OCI-LY7 (cell line): ENCODE results near the gene MET. TPM values are rescaled to one million over a fixed set of nuclear protein-coding genes. Genes with fewer than 3 reads are reported as not detected.

Experiments
- BruUV-seq: library from RNA; stranded (reverse); fragments of 400-500 nt; replicated peaks from 2 replicates; lab custom pipeline; 2021; lab: Mats Ljungman, UMichigan
- CTCF ChIA-PET: fragments of 300-600 bp; sonication (Branson Sonifier 250); formaldehyde crosslinking; loops from one replicate; lab custom pipeline; 2022; ENCODE audit warnings: antibody characterized with exemption; ENCODE audit not compliant: unreplicated experiment; lab: Charles Lee
- POLR2A ChIA-PET: fragments of 300-600 bp; sonication (Branson Sonifier 250); formaldehyde crosslinking; loops from one replicate; lab custom pipeline; 2022; ENCODE audit warnings: antibody characterized with exemption; lab: Charles Lee
- DNase-seq: peaks from one replicate; pipeline ENCODE4 v3.0.0-alpha.2; 2015; ENCODE audit warnings: low spot score
- H2AFZ ChIP-seq: fragments of 200-600 bp; sonication (generic), shearing (Covaris generic); 2 replicates; pipeline ENCODE4 v1.6.1; 2014; ENCODE audit warnings: mild to moderate bottlenecking, antibody characterized with exemption, low read length, moderate library complexity
- H3K27ac ChIP-seq: fragments of 200-600 bp; sonication (generic); 2 replicates; pipeline ENCODE4 v1.5.1; 2014; ENCODE audit warnings: mixed run types, low read depth, mild to moderate bottlenecking, moderate library complexity, low read length, inconsistent platforms; ENCODE audit not compliant: poor library complexity, severe bottlenecking
- H3K36me3 ChIP-seq: fragments of 200-600 bp; sonication (generic); 2 replicates; pipeline ENCODE4 v1.6.1; 2014; ENCODE audit warnings: mild to moderate bottlenecking, antibody characterized with exemption, low read length, moderate library complexity, mixed read lengths; ENCODE audit not compliant: insufficient read depth
- H3K4me1 ChIP-seq: fragments of 200-600 bp; sonication (generic); 2 replicates; pipeline ENCODE4 v1.5.1; 2014; ENCODE audit warnings: mild to moderate bottlenecking, low read length; ENCODE audit not compliant: insufficient read depth, poor library complexity, severe bottlenecking
- H3K4me2 ChIP-seq: fragments of 200-600 bp; sonication (generic); 2 replicates; pipeline ENCODE4 v1.6.1; 2014; ENCODE audit warnings: mild to moderate bottlenecking, low read length
- H3K4me3 ChIP-seq: fragments of 200-600 bp; sonication (generic); 2 replicates; pipeline ENCODE4 v1.5.1; 2014; ENCODE audit warnings: mild to moderate bottlenecking, low read depth, low read length; ENCODE audit not compliant: poor library complexity, severe bottlenecking
- H3K79me2 ChIP-seq: fragments of 200-600 bp; sonication (generic); 2 replicates; pipeline ENCODE4 v1.6.1; 2016; ENCODE audit warnings: low read depth, mild to moderate bottlenecking, low read length, moderate library complexity, mixed read lengths; ENCODE audit not compliant: insufficient read depth
- H3K9me2 ChIP-seq: fragments of 200-600 bp; sonication (generic); 2 replicates; pipeline ENCODE4 v1.6.1; 2016; ENCODE audit warnings: mild to moderate bottlenecking, low read length, mixed read lengths; ENCODE audit not compliant: insufficient read depth
- H3K9me3 ChIP-seq: fragments of 200-600 bp; sonication (generic); 2 replicates; pipeline ENCODE4 v1.6.1; 2014; ENCODE audit warnings: mild to moderate bottlenecking, mixed run types, low read length, mixed read lengths
- H4K20me1 ChIP-seq: fragments of 200-600 bp; sonication (generic); 2 replicates; pipeline ENCODE4 v1.6.1; 2014; ENCODE audit warnings: mild to moderate bottlenecking, antibody characterized with exemption, low read length, moderate library complexity, mixed read lengths; ENCODE audit not compliant: insufficient read depth
- EZH2phosphoT487 ChIP-seq: fragments of 200-600 bp; sonication (generic); IDR thresholded peaks from 2 replicates; pipeline ENCODE4 v1.6.1; 2018; ENCODE audit warnings: low read depth, borderline replicate concordance, mild to moderate bottlenecking, mixed run types, antibody characterized with exemption, low read length, moderate library complexity, mixed read lengths
- intact Hi-C: fragments of 100-400 bp; cut with micrococcal nuclease; formaldehyde crosslinking; loops from one replicate; pipeline ENCODE4 v1.10.0; 2022; ENCODE audit not compliant: unreplicated experiment
- total RNA-seq, 2 experiments: library from RNA; depleted of rRNA in 1 of 2; stranded (reverse); fragments of >200 nt in 1 of 2; shearing (Covaris generic) in 1 of 2; gene quantifications; 2 replicates each; pipeline ENCODE4 v1.2.3, GENCODE V29; 2014 to 2022
- TF ChIP-seq, protein P1 (sequence below): fragments of 200-600 bp; sonication (generic); conservative IDR thresholded peaks from 2 replicates; pipeline ENCODE4 v1.5.1; 2014; ENCODE audit warnings: mild to moderate bottlenecking, antibody characterized with exemption, low read length, moderate library complexity, mixed read lengths

The MET gene
- total RNA-seq, 2 experiments from 2014 or later, result not detected

DNA sequence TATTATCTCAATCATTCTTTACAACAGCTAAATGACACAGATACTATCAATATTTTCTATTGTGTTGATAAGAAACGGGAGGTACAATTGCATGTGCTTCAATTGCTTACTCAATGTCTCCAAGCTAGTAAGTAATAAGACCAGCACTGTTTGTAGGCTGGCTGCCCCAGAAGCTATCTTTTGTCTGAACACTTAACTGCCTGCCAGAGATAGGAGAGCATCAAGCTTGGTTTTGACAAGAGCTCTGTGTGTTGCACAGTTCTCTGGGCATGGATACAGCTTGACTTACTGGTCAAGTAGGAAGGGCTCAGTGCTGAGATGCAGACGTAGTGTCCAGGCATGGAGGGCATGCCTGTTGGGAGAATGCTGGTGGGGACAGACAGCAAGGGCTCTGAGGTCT is 164.1 kb downstream of the MET start:
- Histone ChIP-seq H3K9me3 (no peaks in the 10 kb centered on the region), H3K4me2 (no peak overlapping the region), H3K4me3 (no peak overlapping the region), H3K27ac (no peak overlapping the region), H3K79me2 (no peaks in the 10 kb centered on the region), H3K4me1 (no peaks in the 10 kb centered on the region), H3K9me2 (no peaks in the 10 kb centered on the region), H3K36me3 (no peaks in the 10 kb centered on the region), H2AFZ (no peak overlapping the region), H4K20me1 (no peaks in the 10 kb centered on the region)
- intact Hi-C loops, result no loop called here
- ChIA-PET POLR2A (no interaction called here), CTCF (no interaction called here)
- no TSS peak for BruUV-seq
- TF ChIP-seq, protein P1, sequence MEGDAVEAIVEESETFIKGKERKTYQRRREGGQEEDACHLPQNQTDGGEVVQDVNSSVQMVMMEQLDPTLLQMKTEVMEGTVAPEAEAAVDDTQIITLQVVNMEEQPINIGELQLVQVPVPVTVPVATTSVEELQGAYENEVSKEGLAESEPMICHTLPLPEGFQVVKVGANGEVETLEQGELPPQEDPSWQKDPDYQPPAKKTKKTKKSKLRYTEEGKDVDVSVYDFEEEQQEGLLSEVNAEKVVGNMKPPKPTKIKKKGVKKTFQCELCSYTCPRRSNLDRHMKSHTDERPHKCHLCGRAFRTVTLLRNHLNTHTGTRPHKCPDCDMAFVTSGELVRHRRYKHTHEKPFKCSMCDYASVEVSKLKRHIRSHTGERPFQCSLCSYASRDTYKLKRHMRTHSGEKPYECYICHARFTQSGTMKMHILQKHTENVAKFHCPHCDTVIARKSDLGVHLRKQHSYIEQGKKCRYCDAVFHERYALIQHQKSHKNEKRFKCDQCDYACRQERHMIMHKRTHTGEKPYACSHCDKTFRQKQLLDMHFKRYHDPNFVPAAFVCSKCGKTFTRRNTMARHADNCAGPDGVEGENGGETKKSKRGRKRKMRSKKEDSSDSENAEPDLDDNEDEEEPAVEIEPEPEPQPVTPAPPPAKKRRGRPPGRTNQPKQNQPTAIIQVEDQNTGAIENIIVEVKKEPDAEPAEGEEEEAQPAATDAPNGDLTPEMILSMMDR, result no peak
- no peak for TF ChIP-seq EZH2phosphoT487
- DNase-seq, result no peak

DNA sequence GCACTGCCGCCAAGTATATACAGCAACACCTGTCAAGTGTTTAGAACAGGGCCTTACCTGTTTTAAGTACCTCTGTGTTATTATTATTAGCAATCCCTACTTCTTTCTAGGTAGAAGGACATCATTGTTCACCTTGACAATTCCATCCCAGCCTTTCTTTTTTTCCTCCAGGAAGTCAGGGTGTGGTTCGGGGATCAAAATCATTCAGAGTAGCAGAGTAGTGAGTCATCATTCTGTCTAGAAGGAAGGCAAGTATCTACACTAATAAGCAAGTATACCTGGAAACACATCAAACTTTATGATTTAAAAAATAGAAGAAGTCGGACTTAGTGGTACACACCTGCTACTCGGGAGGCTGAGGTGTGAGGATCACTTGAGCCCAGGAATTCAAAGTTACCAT is 164.9 kb downstream of the MET start:
- no peak for TF ChIP-seq EZH2phosphoT487
- H3K9me3 ChIP-seq, result no peaks in the 10 kb centered on the region
- DNase-seq, result no peak
- H3K79me2 ChIP-seq, result no peaks in the 10 kb centered on the region
- H3K36me3 ChIP-seq, result no peaks in the 10 kb centered on the region
- POLR2A ChIA-PET, result no interaction called here
- intact Hi-C loops, result no loop called here
- no peak overlapping the region for H3K4me2 ChIP-seq
- no peaks in the 10 kb centered on the region for H3K9me2 ChIP-seq
- H3K4me1 ChIP-seq, result no peaks in the 10 kb centered on the region
- no peak overlapping the region for H2AFZ ChIP-seq
- H4K20me1 ChIP-seq, result no peaks in the 10 kb centered on the region
- no peak overlapping the region for H3K27ac ChIP-seq
- no peak overlapping the region for H3K4me3 ChIP-seq
- BruUV-seq, result no TSS peak
- CTCF ChIA-PET, result no interaction called here

DNA sequence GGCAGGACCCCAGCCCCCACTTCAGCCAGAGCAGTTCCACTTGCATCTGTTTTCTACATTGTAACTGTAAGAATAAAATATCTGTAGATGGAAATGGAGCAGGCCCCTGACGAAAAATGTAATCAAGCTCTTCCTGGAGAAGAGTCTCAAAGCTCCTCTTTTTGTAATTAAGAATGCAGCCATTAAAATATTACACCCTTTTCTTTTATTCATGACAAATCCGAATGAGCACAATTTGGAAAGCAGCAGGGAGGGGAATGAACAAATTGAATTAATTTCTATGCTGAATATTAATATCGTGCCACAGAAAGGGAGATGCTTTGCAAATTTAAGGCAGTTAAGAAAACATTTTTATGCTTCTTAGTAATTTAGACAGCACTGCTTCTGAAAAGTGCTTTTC is 165.6 kb downstream of the MET start:
- Histone ChIP-seq H3K4me3 (no peak overlapping the region), H3K79me2 (no peaks in the 10 kb centered on the region), H3K9me2 (no peaks in the 10 kb centered on the region), H3K9me3 (no peaks in the 10 kb centered on the region), H4K20me1 (no peaks in the 10 kb centered on the region), H3K36me3 (no peaks in the 10 kb centered on the region), H2AFZ (no peak overlapping the region), H3K27ac (no peak overlapping the region), H3K4me2 (no peak overlapping the region), H3K4me1 (no peaks in the 10 kb centered on the region)
- no TSS peak for BruUV-seq
- TF ChIP-seq, protein P1, result no peak
- TF ChIP-seq EZH2phosphoT487, result no peak
- ChIA-PET POLR2A (no interaction called here), CTCF (no interaction called here)
- intact Hi-C loops, result no loop called here
- no peak for DNase-seq
